VCaP (cell line): ENCODE measurements around the gene FSTL3.
A peak's percentile ranks its signal among the peaks of the same experiment; 100 is the strongest.

Source experiments
- H3K27ac ChIP-seq: fragments of 450-650 bp; 2 replicates; pipeline ENCODE4 v1.5.1; 2017
- TF ChIP-seq, protein P1 (sequence below): fragments of 450-650 bp; conservative IDR thresholded peaks from 2 replicates; pipeline ENCODE4 v1.5.1; 2017; ENCODE audit warnings: mild to moderate bottlenecking, moderate library complexity

The FSTL3 gene

DNA sequence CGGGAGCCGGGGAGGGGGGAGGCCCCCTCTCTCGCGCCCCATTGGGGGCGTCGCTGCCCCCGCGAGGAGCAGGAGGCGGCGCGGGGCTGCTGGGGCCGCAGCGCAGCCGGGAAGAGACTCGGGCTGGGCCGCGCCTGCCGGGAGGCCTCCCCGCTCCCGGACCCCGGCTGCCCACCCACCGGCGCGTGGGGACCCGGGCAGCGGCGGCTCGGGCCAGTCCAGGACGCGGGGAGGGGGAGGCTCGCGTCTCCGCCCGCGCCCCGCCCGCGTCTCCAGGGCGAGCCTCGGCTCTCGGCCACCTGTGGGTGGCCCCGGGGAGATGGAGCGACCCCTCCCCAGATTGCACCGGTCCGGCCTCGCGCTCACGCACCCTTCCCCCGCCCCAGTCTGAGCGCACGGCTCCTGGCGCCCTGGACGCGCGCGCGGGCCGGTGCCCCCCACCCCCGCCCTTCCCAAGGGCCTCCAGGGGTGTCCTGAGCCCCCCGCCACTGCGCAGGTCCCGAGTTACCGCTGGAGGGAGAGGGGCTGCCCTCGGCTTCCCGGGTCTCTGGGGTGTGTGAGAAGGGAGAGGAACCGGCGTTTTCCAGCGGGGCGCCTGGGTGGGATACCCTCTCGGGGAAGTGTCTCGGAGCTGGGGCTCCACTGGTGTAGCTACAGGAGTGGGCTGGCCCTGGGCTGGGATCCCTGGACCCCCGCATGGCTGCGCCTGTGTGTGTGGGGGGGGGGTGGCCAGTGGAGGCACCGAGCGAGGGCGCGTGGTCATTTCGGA, 33.2 kb downstream of the FSTL3 start:
- TF ChIP-seq, protein P1, sequence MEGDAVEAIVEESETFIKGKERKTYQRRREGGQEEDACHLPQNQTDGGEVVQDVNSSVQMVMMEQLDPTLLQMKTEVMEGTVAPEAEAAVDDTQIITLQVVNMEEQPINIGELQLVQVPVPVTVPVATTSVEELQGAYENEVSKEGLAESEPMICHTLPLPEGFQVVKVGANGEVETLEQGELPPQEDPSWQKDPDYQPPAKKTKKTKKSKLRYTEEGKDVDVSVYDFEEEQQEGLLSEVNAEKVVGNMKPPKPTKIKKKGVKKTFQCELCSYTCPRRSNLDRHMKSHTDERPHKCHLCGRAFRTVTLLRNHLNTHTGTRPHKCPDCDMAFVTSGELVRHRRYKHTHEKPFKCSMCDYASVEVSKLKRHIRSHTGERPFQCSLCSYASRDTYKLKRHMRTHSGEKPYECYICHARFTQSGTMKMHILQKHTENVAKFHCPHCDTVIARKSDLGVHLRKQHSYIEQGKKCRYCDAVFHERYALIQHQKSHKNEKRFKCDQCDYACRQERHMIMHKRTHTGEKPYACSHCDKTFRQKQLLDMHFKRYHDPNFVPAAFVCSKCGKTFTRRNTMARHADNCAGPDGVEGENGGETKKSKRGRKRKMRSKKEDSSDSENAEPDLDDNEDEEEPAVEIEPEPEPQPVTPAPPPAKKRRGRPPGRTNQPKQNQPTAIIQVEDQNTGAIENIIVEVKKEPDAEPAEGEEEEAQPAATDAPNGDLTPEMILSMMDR = no peak
- peak overlapping the region; percentile 78 for H3K27ac ChIP-seq

DNA sequence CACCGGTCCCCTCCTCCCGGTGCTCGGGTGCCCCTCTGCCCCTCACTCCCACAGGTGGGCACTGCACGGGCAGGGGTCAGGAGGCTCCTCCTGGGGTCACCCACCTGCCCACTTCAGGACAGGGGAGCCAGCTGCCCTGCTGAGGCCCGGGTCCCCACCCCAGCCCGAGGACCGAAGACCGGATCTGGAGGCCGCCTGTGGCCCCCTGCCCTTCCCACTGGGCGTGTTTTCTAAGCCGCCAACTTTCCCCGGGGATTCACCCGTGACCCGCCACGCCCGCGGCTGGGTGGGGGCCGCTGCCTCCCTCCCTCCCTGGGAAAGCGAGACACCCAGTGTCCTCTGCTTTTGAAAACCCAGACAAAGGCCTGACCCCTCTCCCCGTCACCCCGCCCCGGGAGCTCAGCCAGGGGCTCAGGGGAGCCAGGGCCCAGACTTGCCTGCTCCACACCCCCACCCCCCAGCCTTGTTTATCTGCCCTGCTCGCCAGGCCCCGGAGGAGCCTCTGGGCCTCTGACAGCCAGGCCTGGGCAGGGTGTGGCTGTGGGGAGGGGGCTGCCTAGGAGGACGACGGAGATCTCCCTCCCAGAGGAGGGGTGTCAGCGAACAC, 33.9 kb downstream of the FSTL3 start:
- peak overlapping the region; percentile 78; the same call in 1 of the 2 replicates for H3K27ac ChIP-seq
- TF ChIP-seq, protein P1 = no peak

DNA sequence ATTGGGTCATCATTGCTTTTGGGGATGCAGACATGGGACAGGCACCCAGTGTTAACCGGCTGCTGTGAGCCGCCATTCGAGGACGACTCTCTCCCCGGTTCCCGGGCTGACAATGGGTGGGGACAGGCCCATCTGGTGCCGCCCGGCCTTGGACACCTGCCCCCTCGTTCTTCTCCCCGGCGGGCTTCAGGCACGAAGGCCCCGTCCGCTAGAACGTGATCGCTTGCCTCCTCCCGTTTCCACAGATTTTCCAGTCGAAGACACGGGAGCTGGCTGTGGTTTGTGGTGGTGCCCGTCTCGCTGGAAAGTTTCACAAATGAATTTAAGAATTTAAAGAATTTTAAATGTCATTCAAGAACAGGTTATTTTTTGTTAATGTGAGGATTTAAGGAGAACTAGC, 34.6 kb downstream of the FSTL3 start:
- no peak overlapping the region for H3K27ac ChIP-seq
- TF ChIP-seq, protein P1 = no peak

DNA sequence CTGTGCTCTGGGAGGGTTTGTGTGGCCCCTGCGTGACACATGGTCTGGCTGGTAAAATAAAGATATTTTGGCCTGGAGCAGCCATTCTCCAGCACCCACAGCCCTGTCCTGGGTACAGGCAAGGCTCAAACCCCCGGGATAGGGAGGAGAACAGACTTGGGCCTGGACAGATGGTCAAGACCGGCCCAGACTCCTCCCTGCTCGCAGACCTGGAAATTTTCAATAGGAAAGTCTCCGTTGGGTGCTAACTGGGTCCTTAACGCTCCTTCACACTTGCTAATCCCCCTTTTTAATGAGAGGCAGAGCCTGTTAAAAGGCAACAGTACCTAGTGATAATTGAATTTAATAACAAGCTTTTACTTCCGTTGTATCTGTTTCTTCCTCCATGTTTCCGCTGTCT, 35.1 kb downstream of the FSTL3 start:
- TF ChIP-seq, protein P1 = no peak
- H3K27ac ChIP-seq = no peak overlapping the region

DNA sequence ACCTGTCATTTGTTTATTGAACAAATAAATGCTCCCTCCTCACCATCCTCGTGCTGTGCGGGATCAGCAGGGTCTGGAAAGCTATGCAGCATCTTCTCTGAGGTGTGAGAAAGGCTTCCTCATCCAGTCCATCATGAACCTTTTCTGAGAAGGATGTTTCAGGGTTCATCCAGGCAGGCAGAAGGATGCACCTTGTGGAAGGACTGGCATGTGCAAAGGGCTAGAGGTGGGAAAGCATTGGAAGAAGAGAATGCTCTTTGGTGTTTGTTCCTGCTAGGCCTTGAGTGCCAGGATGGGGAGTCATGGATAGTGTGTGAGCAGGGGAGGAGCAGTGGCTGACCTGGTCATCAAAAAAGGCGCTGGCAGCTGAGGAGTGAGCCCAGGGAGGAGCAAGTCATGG, 39.2 kb downstream of the FSTL3 start:
- TF ChIP-seq, protein P1 = no peak
- no peak overlapping the region for H3K27ac ChIP-seq

DNA sequence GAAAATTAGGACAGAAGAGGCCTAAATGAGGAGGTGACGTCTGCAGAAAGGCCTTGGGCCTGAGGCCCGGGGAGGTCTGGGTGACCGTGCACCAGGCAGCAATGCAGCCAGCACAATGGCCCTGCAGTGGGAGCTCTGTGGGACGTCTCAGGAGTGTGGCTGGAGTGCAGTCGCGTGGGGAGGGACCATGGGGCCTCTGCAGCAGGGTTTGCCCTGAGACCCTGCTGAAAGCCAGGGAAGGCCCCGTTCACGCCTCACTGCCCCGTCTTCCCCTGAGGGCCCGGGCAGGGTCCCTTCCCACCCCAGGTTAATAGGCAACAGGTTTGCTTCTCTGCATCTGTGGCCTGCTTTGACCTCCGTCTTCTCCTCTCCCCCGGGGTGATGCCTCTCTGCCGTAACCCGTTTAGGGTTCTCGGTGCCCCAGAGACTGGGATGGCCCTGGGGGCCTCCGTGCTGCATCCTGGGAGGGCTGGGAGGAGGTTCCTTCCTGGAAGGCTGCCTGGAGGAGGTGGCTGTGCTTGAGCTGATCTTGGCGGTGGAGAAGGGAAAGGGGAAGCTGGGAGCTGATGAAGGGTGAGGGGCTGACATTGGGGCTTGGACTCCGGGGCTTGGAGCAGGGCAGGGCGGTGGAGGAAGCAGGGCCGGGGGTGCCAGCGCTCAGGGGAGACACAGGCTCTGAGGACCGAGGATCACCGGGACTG, 42.2 kb downstream of the FSTL3 start:
- H3K27ac ChIP-seq = no peak overlapping the region
- TF ChIP-seq, protein P1 = no peak

DNA sequence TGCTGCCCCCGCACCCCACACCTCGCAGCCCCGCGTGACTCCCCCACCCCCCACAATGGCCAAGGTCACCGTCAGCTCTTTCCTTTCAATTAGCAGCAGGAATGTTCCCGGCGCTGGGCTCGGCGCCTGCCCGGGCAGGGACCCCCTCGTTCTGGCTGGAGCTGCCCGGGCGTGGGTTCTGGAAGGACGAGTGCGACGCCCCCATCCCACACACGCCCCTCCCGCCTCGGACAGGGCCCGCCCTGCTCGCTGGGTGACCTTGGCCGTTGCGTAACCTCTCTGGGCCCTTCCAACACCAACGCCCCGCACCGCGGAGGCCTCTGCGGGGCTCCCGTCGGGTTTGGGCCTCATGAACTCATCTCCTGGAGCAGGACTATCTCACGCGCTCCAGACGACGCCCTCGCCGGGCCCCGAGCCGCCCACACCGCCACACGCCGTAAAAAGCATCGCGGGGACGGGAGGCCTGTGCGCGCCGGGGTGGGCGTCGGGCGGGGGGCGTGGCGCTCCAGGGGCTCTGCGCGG, 42.9 kb downstream of the FSTL3 start:
- TF ChIP-seq, protein P1 = no peak
- no peak overlapping the region for H3K27ac ChIP-seq
